ENCODE data around the gene C5orf34. TPM values are rescaled to one million over a fixed set of nuclear protein-coding genes. Genes with fewer than 3 reads are reported as not detected.

C5orf34 gene
- total and polyA plus RNA-seq, 9 of the 15 experiments (the other 6 are each of a cell fraction or from before 2014, with no cell fraction given): 13.2 to 32.6 (median 20.7) TPM

DNA sequence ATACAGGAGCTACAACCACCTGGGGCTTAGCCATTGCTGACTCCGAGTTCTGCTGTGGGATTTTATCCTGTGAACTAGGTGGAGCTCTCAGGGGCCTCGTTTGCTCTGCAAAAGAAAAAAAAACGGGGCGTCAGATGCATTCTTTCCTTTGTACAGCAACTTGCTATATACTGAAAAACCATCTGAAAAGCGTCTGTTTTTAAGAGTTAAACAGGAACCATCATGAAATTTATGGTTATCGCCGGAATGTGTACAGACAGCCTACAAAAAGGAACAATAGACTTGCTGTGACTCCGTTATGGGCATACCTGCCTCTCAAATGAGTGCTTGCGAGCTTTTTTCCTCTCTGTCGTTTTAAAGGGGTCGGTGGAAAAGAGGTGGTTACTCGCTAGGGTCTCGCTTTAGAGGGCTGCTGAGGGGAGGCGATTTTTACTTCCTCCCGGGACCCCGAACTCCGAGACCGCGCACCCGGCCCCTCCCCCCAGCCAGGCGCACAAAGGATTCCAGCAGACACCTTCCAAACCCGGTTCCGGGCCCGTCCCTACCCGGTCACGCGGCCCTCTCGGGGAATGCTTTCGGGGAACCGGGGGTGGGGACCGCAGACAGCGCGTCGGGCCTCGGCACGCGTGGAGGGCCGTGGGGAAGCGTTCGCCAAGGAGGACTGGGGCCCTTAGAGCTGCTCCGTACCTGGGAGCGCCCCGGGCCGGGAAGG lies 41.1 kb upstream of the C5orf34 start (continued):
- TF ChIP-seq CGGBP1 (CRISPR knock-in tag; IDR thresholded peaks at IDR 0.05): no peak
- TF ChIP-seq ZNF224 (CRISPR knock-in tag; IDR thresholded peaks at IDR 0.05): no peak
- no peak for TF ChIP-seq ZNF639 (CRISPR knock-in tag; conservative IDR thresholded peaks at IDR 0.05 in 1 of 2, IDR thresholded peaks at IDR 0.05 in 1 of 2)
- 0 out of 2 replicates have a peak, but pooled peaks have one; percentile 21 for TF ChIP-seq HBP1 (CRISPR knock-in tag; IDR thresholded peaks at IDR 0.05)
- no peak for TF ChIP-seq ZNF830 (CRISPR knock-in tag; IDR thresholded peaks at IDR 0.05)
- TF ChIP-seq, protein P1, sequence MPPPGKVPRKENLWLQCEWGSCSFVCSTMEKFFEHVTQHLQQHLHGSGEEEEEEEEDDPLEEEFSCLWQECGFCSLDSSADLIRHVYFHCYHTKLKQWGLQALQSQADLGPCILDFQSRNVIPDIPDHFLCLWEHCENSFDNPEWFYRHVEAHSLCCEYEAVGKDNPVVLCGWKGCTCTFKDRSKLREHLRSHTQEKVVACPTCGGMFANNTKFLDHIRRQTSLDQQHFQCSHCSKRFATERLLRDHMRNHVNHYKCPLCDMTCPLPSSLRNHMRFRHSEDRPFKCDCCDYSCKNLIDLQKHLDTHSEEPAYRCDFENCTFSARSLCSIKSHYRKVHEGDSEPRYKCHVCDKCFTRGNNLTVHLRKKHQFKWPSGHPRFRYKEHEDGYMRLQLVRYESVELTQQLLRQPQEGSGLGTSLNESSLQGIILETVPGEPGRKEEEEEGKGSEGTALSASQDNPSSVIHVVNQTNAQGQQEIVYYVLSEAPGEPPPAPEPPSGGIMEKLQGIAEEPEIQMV (tag; conservative IDR thresholded peaks at IDR 0.05; ENCODE audit: low read depth): no peak
- TF ChIP-seq RFX1 (IDR thresholded peaks at IDR 0.05): no peak
- TF ChIP-seq, protein P2, sequence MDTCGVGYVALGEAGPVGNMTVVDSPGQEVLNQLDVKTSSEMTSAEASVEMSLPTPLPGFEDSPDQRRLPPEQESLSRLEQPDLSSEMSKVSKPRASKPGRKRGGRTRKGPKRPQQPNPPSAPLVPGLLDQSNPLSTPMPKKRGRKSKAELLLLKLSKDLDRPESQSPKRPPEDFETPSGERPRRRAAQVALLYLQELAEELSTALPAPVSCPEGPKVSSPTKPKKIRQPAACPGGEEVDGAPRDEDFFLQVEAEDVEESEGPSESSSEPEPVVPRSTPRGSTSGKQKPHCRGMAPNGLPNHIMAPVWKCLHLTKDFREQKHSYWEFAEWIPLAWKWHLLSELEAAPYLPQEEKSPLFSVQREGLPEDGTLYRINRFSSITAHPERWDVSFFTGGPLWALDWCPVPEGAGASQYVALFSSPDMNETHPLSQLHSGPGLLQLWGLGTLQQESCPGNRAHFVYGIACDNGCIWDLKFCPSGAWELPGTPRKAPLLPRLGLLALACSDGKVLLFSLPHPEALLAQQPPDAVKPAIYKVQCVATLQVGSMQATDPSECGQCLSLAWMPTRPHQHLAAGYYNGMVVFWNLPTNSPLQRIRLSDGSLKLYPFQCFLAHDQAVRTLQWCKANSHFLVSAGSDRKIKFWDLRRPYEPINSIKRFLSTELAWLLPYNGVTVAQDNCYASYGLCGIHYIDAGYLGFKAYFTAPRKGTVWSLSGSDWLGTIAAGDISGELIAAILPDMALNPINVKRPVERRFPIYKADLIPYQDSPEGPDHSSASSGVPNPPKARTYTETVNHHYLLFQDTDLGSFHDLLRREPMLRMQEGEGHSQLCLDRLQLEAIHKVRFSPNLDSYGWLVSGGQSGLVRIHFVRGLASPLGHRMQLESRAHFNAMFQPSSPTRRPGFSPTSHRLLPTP (IDR thresholded peaks at IDR 0.05; ENCODE audit: borderline replicate concordance, extremely low read depth, insufficient read length): no peak
- no peak for TF ChIP-seq ZNF232 (CRISPR knock-in tag; IDR thresholded peaks at IDR 0.05)
- TF ChIP-seq ZNF24 (IDR thresholded peaks at IDR 0.05): peak; percentile 5; the same call in 1 of the 2 replicates
- no peak for TF ChIP-seq NFYB (IDR thresholded peaks at IDR 0.05; ENCODE audit: extremely low read depth, insufficient read length)
- no peak for TF ChIP-seq THRA (IDR thresholded peaks at IDR 0.05)
- no peak for TF ChIP-seq ZNF561 (CRISPR knock-in tag; conservative IDR thresholded peaks at IDR 0.05)
- no peak for TF ChIP-seq TAF9B (IDR thresholded peaks at IDR 0.05; ENCODE audit: partially characterized antibody)
- TF ChIP-seq ZBTB43 (CRISPR knock-in tag; IDR thresholded peaks at IDR 0.05): no peak
- no peak for TF ChIP-seq SIRT6 (IDR thresholded peaks at IDR 0.05; ENCODE audit: low read depth, low read length)

All from K562 (cell line).